Ovary (tissue), 3 donors: ENCODE measurements around the gene KCNAB1.

Experiments used
- CTCF ChIP-seq, 3 donors: fragments of 450-650 bp in 2 of 3; fragments of 200-600 bp in 1 of 3; IDR thresholded peaks; one replicate each; pipeline versions ENCODE4 v1.5.1 to v1.8.0; 2016 to 2022; ENCODE audit warnings: antibody characterized with exemption in 3 of 3, mild to moderate bottlenecking in 1 of 3
- EP300 ChIP-seq: sonication (generic); formaldehyde crosslinking; IDR thresholded peaks from one replicate; pipeline ENCODE4 v1.6.1; 2017; ENCODE audit warnings: antibody characterized with exemption
- POLR2A ChIP-seq: fragments of 450-650 bp; IDR thresholded peaks from one replicate; pipeline ENCODE4 v1.6.1; 2017; ENCODE audit warnings: antibody characterized with exemption, mild to moderate bottlenecking, moderate library complexity
- donor health status: DM: no; HTN: no; CAD: no.

- TF ChIP-seq CTCF (IDR thresholded peaks at IDR 0.05) = no peak
- no peak for TF ChIP-seq POLR2A
- no peak for TF ChIP-seq EP300
These were observed 191.6 kb downstream of the KCNAB1 start for GRCh38 chr3:156311930-156312329.
